ENCODE results near the gene EP300.
"Not testable (repeated sequence)": the region's sequence is repeated elsewhere in the genome, so short reads cannot be mapped to it uniquely, and the experiment has no call there.

EP300 gene

GRCh38 chr22:41092023-41092817 lies at the start of gene EP300:
EP300 (plus strand) TSS chr22:41092592; CDS start chr22:41093005, 413 bp downstream.
- peak; percentile 92 for DNase-seq

- no peak for DNase-seq
Measured at GRCh38 chr22:41043722-41044121, 48.7 kb upstream of the EP300 start.

DNA sequence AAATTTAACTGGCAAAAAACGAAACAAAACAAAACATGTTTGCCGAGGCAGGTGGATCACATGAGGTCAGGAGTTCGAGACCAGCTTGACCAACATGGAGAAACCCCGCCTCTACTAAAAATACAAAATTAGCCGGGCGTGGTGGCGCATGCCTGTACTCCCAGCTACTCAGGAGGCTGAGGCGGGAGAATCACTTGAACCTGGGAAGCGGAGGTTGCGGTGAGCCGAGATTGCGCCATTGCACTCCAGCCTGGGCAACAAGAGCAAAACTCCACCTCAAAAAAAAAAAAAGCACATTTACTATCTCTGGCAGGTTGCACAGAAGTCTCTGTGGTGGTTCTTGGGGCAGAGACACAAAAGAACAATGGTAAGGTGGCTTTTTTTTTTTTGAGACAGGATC lies 46.8 kb upstream of the EP300 start:
- not testable (repeated sequence) for DNase-seq

- no peak for DNase-seq
Measured at GRCh38 chr22:41047801-41048211, 44.6 kb upstream of the EP300 start.

GRCh38 chr22:41048345-41048744 lies 44.0 kb upstream of the EP300 start:
- DNase-seq, result not testable (repeated sequence)

DNA sequence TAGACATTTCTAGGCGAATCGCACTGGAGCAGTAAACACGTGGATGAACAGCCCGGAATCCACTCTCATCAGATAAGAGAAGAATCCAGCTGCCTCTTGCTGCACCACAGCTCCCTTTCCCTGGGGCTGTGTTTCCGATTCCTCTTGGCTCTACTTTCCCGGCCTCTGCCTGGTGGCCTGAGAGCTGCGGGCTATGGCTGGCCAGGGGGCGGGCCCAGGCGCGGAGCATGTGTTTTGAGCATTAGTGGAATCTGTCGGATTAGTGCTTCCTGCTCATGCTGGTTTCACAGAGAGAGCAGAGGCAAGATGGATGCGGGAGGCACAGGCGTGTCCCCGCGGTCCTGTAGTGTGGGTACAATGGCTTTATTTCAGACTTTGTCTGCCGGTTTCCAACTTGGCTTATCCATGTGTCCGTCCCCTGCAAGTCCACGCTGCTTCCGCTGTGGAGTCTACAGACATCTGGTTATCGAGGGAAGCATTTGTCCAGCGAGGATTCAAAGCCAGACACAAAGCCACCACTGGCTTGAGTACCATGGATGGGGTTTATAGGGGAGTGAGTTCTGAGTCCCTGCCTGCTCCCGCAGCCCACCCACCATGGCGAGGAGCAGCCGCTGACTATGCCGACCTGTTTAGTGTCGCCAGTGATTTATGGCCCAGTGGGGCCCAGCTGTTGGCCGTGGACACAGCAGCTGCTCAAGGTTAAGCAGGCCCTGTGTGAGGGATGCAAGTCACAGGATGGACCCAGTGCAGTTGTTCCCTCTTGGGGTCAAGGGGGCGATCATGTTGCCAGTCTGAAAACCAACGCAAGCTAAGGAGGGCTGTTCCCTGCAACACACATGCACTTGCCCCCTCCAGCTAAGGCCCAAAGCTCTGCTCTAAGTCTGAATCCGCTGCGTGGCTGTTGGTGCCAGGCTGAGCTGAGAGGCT lies 43.3 kb upstream of the EP300 start:
- no peak for DNase-seq

DNA sequence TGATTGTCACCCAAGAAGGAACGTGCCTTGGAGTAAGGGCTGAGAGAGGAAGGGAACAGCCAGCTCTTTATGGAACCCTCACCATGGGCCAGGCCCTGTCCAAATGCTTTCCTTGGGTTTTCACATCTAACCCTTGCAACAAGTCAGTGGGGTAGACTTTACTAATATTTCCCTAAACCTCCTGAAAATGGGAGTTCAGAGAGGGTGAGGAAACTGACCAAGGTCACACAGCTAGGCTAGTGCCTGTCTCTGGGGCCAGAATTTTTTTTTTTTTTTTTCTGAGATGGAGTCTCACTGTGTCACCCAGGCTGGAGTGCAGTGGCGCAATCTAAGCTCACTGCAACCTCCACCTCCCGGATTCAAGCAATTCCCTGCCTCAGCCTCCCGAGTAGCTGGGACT lies 42.6 kb upstream of the EP300 start:
- DNase-seq, result not testable (repeated sequence)

GRCh38 chr22:41050883-41051282 lies 41.5 kb upstream of the EP300 start:
- DNase-seq, result no peak

DNA sequence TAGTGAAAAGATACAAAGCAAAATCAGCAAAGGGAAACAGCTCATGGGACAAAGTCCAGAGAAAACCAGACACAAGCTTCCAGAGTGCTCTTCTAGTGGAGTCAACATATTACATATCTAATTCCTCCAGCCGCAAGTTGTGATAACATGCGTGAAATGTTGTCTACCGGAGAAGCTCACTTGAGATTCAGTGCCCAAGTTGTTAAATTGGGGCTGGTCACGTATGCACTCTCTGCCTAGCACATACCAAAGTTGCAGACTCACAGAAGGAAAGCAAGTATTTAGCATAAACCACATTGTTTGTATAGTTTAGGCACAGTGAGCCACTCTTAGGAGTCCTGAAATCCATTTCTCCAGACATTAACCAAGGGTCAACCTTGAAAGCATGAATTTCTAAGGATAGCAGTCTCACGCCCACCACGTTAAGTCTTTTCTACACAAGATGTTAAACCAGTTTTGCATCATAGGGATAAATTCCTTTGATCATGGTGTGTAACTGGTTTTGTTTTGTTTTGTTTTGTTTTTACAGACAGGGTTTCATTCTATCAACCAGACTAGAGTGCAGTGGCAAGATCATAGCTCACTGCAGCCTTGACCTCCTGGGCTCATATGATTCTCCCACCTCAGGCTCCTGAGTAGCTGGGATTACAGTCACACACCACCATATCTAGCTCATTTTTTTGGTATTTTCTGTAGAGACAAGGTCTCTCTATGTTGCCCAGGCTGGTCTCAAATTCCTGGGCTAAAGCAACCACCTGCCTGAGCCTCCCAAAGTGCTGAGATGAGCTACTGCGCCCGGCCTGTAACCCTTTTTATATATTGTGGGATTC lies 39.5 kb upstream of the EP300 start:
- no peak for DNase-seq

DNA sequence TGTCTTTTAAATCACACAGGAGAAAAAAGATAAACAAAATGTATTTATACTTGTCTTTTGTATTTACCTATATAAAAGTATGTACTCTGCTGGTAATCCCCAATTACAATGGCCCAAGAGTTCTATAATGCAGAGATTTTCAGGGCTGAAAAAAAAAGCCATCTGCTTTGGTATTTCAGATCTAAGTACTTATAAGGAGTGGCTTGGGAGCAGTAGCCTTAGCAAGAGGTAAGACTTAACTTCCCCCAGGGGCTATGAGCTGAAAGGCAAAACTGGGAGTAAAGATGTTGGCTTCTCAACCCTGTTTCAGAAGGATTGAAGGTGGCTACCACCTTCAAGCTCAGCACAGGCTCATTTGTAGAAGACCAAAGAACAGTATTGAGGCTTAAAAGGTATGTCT lies 35.3 kb upstream of the EP300 start:
- DNase-seq, result no peak

DNA sequence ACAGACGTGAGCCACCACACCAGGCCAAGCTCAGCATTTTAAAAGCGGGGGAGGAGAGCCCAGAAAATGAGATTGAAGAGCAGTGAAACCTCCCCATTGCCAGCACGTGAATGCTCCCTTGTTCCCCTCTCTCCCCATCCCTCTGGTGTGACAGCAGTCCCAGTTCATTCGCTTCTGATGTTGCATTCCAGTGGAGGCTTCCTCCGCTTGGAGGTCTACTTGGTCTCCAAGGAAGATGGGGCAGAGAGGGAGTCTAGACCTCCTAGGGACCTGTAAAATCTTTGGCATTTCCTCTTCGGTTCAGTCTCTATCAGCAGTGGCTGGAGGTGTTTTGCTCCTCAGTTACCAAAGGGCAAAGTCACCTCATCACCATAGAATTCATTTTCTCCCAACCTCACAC lies 30.2 kb upstream of the EP300 start:
- no peak for DNase-seq

GRCh38 chr22:41064326-41064725 lies 28.1 kb upstream of the EP300 start:
- DNase-seq, result not testable (repeated sequence)

DNA sequence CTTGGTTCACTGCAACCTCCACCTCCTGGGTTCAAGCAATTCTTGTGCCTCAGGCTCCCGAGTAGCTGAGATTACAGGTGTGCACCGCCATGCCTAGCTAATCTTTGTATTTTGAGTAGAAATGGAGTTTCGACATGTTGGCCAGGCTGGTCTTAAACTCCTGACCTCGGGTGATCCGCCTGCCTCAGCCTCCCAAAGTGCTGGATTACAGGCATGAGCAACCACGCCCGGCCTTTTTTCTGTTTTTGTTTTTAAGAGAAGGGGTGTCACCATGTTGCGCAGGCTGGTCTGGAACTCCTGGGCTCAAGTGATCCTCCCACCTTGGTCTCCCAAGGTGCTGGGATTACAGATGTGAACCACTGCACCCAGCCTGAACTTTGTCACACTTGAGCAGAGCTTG lies 26.1 kb upstream of the EP300 start:
- DNase-seq, result not testable (repeated sequence)

- not testable (repeated sequence) for DNase-seq
Measured at GRCh38 chr22:41067968-41068367, 24.4 kb upstream of the EP300 start.

DNA sequence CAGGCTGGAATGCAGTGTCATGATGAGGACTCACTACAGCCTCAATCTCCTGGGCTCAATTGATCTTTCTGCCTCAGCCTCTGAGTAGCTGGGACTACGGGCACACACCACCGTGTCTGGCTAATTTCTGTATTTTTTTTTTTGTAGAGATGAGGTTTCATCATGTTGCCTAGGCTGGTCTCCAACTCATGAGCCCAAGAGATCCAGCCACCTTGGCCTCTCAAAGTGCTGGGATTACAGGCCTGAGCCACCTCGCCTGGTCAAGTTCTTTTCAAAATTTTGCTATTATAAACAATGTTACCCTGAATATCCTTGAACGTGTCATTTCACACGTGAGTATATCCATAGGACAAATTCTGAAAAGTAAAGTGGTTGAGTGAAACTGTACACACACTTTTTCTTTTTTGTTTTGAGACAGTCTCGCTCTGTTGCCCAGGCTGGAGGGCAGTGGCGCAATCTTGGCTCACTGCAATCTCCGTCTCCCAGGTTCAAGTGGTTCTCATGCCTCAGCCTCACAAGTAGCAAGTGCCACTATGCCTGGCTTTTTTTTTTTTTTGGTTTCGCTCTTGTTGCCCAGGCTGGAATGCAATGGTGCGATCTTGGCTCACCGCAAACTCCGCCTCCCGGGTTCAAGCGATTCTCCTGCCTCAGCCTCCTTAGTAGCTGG lies 21.6 kb upstream of the EP300 start:
- no peak for DNase-seq

DNA sequence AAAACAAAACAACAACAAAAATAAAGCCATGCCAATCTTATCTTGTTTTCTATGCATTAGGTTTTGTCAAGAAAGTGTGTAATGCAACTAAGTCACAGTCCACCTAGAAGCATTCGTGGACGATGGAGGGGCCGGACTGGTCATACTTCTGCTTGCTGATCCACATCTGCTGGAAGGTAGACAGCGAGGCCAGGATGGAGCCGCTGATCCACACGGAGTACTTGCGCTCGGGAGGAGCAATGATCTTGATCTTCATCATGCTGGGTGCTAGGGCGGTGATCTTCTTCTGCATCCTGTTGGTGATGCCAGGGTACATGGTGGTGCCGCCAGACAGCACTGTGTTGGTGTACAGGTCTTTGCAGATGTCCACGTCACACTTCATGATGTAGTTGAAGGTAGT lies 18.3 kb upstream of the EP300 start:
- no peak for DNase-seq

DNA sequence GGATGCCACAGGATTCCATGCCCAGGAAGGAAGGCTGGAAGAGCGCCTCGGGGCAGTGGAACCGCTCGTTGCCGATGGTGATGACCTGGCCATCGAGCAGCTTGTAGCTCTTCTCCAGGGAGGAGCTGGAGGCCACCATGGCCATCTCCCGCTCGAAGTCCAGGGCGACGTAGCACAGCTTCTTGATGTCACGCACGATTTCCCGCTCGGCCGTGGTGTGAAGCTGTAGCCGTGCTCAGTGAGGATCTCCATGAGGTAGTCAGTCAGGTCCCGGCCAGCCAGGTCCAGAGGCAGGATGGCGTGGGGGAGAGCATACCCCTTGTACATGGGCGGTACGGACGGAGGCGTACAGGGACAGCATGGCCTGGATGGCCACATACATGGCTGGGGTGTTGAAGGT lies 17.9 kb upstream of the EP300 start:
- DNase-seq, result no peak

DNA sequence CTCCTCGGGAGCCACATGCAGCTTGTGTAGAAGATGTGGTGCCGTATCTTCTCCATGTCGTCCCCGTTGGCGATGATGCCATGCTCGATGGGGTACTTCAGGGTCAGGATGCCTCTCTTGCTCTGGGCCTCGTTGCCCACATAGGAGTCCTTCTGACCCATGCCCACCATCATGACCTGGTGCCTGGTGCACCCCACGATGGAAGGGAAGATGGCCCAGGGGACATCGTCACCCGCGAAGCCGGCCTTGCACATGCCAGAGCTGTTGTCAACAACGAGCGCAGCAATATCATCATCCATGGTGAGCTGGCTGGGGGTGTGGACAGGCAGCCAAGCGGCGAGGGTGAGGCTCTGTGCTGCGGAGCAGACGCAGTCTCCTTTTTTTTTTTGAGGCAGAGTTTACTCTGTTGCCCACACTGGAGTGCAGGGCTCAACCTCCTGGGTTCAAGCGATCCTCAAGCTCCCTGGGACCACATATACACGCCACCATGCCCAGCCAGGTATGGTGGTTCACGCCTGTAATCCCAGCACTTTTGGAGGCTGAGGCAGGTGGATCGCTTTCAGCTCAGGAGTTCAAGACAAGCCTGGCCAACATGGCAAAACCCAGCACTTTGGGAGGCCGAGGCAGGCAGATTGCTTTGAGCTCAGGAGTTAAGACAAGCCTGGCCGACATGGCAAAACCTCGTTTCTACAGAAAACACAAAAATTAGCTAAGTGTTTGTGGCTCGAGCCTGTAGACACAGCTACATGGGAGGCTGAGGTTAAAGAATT lies 17.3 kb upstream of the EP300 start:
- DNase-seq, result no peak

GRCh38 chr22:41075946-41076345 lies 16.4 kb upstream of the EP300 start:
- DNase-seq, result no peak

GRCh38 chr22:41076857-41077256 lies 15.5 kb upstream of the EP300 start:
- DNase-seq, result no peak

GRCh38 chr22:41078931-41079330 lies 13.5 kb upstream of the EP300 start:
- DNase-seq, result no peak

DNA sequence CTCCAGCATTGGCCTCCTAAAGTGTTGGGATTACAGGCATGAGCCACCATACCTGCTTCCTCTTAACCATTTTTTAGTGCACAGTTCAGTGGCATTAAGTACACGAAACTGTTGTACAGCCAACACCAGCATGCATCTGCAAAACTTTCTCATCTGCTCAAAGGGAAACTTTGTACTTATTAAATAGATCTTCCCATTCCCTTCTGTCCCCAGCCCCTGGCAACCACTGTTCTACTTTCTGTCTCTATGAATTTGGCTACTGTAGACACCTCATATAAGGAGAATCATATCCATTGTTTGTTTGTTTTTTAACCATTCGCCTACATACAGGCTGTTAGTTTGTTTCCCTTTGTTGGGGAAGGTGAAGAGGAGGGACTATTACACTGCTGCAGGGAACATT lies 6.5 kb upstream of the EP300 start:
- DNase-seq, result no peak

Measured in CD4-positive, alpha-beta T cell treated with Interleukin-10 for 1 hour (primary cell).